ENCODE measurements around the gene SWSAP1.
A peak's percentile ranks its signal among the peaks of the same experiment; 100 is the strongest.
"Not testable (repeated sequence)": the region's sequence is repeated elsewhere in the genome, so short reads cannot be mapped to it uniquely, and the experiment has no call there.

The SWSAP1 gene

GRCh38 chr19:11342429-11342828, 32.0 kb upstream of the SWSAP1 start:
- Mint-ChIP-seq H3K27ac (no peak overlapping the region), H3K4me3 (no peak overlapping the region), H3K36me3 (peaks cover 1% of the 10 kb centered on the region), H3K4me1 (peaks cover 47% of the 10 kb centered on the region), H3K27me3 (peaks cover 7% of the 10 kb centered on the region), H3K9me3 (no peaks in the 10 kb centered on the region)
- no peak for DNase-seq
- CTCF ChIA-PET, result no interaction called here

GRCh38 chr19:11345122-11345803, 29.2 kb upstream of the SWSAP1 start:
- peaks cover 1% of the 10 kb centered on the region for H3K36me3 Mint-ChIP-seq
- no peak for DNase-seq
- H3K4me1 Mint-ChIP-seq, result peaks cover 27% of the 10 kb centered on the region
- peak overlapping the region; percentile 88 for H3K27ac Mint-ChIP-seq
- H3K9me3 Mint-ChIP-seq, result peaks cover 11% of the 10 kb centered on the region
- H3K4me3 Mint-ChIP-seq, result peak overlapping the region; percentile 88
- CTCF ChIA-PET, result interaction anchor here (1.1 kb wide), 1 partner anchor 33 kb away, joined by 3 read pairs; no protein-coding TSS in a partner anchor
- H3K27me3 Mint-ChIP-seq, result no peaks in the 10 kb centered on the region

GRCh38 chr19:11346104-11346940, 28.1 kb upstream of the SWSAP1 start, which contains the start of the genes CCDC159 and TMEM205:
TSS of gene CCDC159 (plus strand) at chr19:11346519. CDS start at chr19:11346607, 88 bp downstream.
TSS of gene TMEM205 (minus strand) at chr19:11346268. CDS start at chr19:11345619, 649 bp downstream.
- H3K27ac Mint-ChIP-seq, result peak within 1 kb of the TSS; percentile 88
- H3K4me1 Mint-ChIP-seq, result peaks cover 27% of the 10 kb centered on the region
- peaks cover 7% of the 10 kb centered on the region for H3K27me3 Mint-ChIP-seq
- peak within 1 kb of the TSS; percentile 88 for H3K4me3 Mint-ChIP-seq
- CTCF ChIA-PET, result interaction anchor here (0.7 to 2.1 kb wide), 4 partner anchors 23 to 55 kb away, joined by 3 to 8 read pairs (median 4); no protein-coding TSS in a partner anchor
- H3K36me3 Mint-ChIP-seq, result peaks cover 1% of the 10 kb centered on the region
- peaks cover 11% of the 10 kb centered on the region for H3K9me3 Mint-ChIP-seq
- peak; percentile 100 for DNase-seq

- Mint-ChIP-seq H3K27me3 (peaks cover 11% of the 10 kb centered on the region), H3K36me3 (peaks cover 1% of the 10 kb centered on the region), H3K9me3 (peaks cover 11% of the 10 kb centered on the region), H3K4me3 (peak overlapping the region; percentile 88), H3K27ac (peak overlapping the region; percentile 39), H3K4me1 (peaks cover 27% of the 10 kb centered on the region)
- CTCF ChIA-PET, result interaction anchor here (1.1 to 2.1 kb wide), 2 partner anchors 29 to 34 kb away, joined by 3 to 8 read pairs; no protein-coding TSS in a partner anchor
- no peak for DNase-seq
Observed at GRCh38 chr19:11347546-11348039, 26.9 kb upstream of the SWSAP1 start.

GRCh38 chr19:11349171-11349570, 25.3 kb upstream of the SWSAP1 start:
- H3K27ac Mint-ChIP-seq, result no peak overlapping the region
- no peak for DNase-seq
- CTCF ChIA-PET, result no interaction called here
- peaks cover 21% of the 10 kb centered on the region for H3K27me3 Mint-ChIP-seq
- H3K4me3 Mint-ChIP-seq, result no peak overlapping the region
- H3K4me1 Mint-ChIP-seq, result peaks cover 27% of the 10 kb centered on the region
- peaks cover 1% of the 10 kb centered on the region for H3K36me3 Mint-ChIP-seq
- H3K9me3 Mint-ChIP-seq, result peaks cover 11% of the 10 kb centered on the region

- H3K4me3 Mint-ChIP-seq, H3K4me1 Mint-ChIP-seq, DNase-seq, H3K36me3 Mint-ChIP-seq, H3K9me3 Mint-ChIP-seq, CTCF ChIA-PET, H3K27ac Mint-ChIP-seq: not testable (repeated sequence)
- peaks cover 61% of the 10 kb centered on the region for H3K27me3 Mint-ChIP-seq
Observed at GRCh38 chr19:11354102-11354501, 20.4 kb upstream of the SWSAP1 start.

GRCh38 chr19:11355160-11356073, 19.0 kb upstream of the SWSAP1 start, which contains the start of gene PLPPR2:
TSS of gene PLPPR2 (plus strand) at chr19:11355432. CDS start at chr19:11357674, 2,242 bp downstream.
- H3K9me3 Mint-ChIP-seq, result no peaks in the 10 kb centered on the region
- no peaks in the 10 kb centered on the region for H3K36me3 Mint-ChIP-seq
- peak within 1 kb of the TSS; percentile 16 for H3K4me3 Mint-ChIP-seq
- H3K27me3 Mint-ChIP-seq, result peaks cover 63% of the 10 kb centered on the region
- CTCF ChIA-PET, result no interaction called here
- peak; percentile 90 for DNase-seq
- peaks cover 7% of the 10 kb centered on the region for H3K4me1 Mint-ChIP-seq
- H3K27ac Mint-ChIP-seq, result no peak within 1 kb of the TSS

GRCh38 chr19:11356074-11356397, 18.4 kb upstream of the SWSAP1 start:
- no peaks in the 10 kb centered on the region for H3K36me3 Mint-ChIP-seq
- H3K27me3 Mint-ChIP-seq, result peaks cover 61% of the 10 kb centered on the region
- H3K4me1 Mint-ChIP-seq, result peaks cover 7% of the 10 kb centered on the region
- CTCF ChIA-PET, result no interaction called here
- no peak overlapping the region for H3K27ac Mint-ChIP-seq
- H3K4me3 Mint-ChIP-seq, result peak overlapping the region; percentile 16
- DNase-seq, result no peak
- no peaks in the 10 kb centered on the region for H3K9me3 Mint-ChIP-seq

- Mint-ChIP-seq H3K27me3 (peaks cover 54% of the 10 kb centered on the region), H3K4me1 (peaks cover 7% of the 10 kb centered on the region), H3K9me3 (no peaks in the 10 kb centered on the region), H3K4me3 (no peak overlapping the region), H3K36me3 (no peaks in the 10 kb centered on the region), H3K27ac (no peak overlapping the region)
- no peak for DNase-seq
- CTCF ChIA-PET, result no interaction called here
Observed at GRCh38 chr19:11356676-11357550, 17.6 kb upstream of the SWSAP1 start.

GRCh38 chr19:11359421-11359820, 15.0 kb upstream of the SWSAP1 start:
- H3K27me3 Mint-ChIP-seq, result peaks cover 41% of the 10 kb centered on the region
- peaks cover 6% of the 10 kb centered on the region for H3K4me1 Mint-ChIP-seq
- no peaks in the 10 kb centered on the region for H3K36me3 Mint-ChIP-seq
- H3K9me3 Mint-ChIP-seq, result no peaks in the 10 kb centered on the region
- no peak overlapping the region for H3K4me3 Mint-ChIP-seq
- no peak for DNase-seq
- H3K27ac Mint-ChIP-seq, result no peak overlapping the region
- CTCF ChIA-PET, result no interaction called here

GRCh38 chr19:11361037-11361770, 13.3 kb upstream of the SWSAP1 start:
- no peaks in the 10 kb centered on the region for H3K9me3 Mint-ChIP-seq
- no peak overlapping the region for H3K4me3 Mint-ChIP-seq
- H3K36me3 Mint-ChIP-seq, result no peaks in the 10 kb centered on the region
- no peak overlapping the region for H3K27ac Mint-ChIP-seq
- CTCF ChIA-PET, result no interaction called here
- peaks cover 24% of the 10 kb centered on the region for H3K27me3 Mint-ChIP-seq
- no peak for DNase-seq
- H3K4me1 Mint-ChIP-seq, result no peaks in the 10 kb centered on the region

- H3K4me1 Mint-ChIP-seq, result no peaks in the 10 kb centered on the region
- H3K36me3 Mint-ChIP-seq, result no peaks in the 10 kb centered on the region
- CTCF ChIA-PET, result no interaction called here
- H3K27ac Mint-ChIP-seq, result no peak overlapping the region
- no peak overlapping the region for H3K4me3 Mint-ChIP-seq
- no peak for DNase-seq
- no peaks in the 10 kb centered on the region for H3K9me3 Mint-ChIP-seq
- H3K27me3 Mint-ChIP-seq, result peaks cover 15% of the 10 kb centered on the region
Observed at GRCh38 chr19:11361771-11362731, 12.4 kb upstream of the SWSAP1 start.
